Ovary (tissue), 9 donors: ENCODE measurements around the gene ST6GALNAC2. TPM values are rescaled to one million over a fixed set of nuclear protein-coding genes. Genes with fewer than 3 reads are reported as not detected.

ENCODE experiments used
- DNase-seq, 5 donors: peaks; one replicate each; pipeline ENCODE4 v3.0.0-alpha.2; 2019 to 2020
- H3K27ac ChIP-seq, 2 donors: fragments of 200-600 bp; one replicate each; pipeline versions ENCODE4 v1.5.1 to v1.8.0; 2019 to 2022
- H3K27me3 ChIP-seq: fragments of 200-600 bp; one replicate; pipeline ENCODE4 v1.8.0; 2022
- H3K36me3 ChIP-seq: fragments of 200-600 bp; sonication (generic); one replicate; pipeline ENCODE4 v1.5.1; 2019
- H3K4me1 ChIP-seq: one replicate; pipeline ENCODE4 v1.8.1; 2013; ENCODE audit warnings: mild to moderate bottlenecking, moderate library complexity; ENCODE audit not compliant: insufficient read depth
- H3K4me3 ChIP-seq: fragments of 200-600 bp; sonication (generic); one replicate; pipeline ENCODE4 v1.5.1; 2017
- H3K9me3 ChIP-seq, 2 donors: fragments of 200-600 bp in 1 of 2; sonication (generic) in 1 of 2; one replicate each; pipeline versions ENCODE4 v1.5.1 to v1.8.1; 2013 to 2019; ENCODE audit warnings: mild to moderate bottlenecking in 1 of 2, moderate library complexity in 1 of 2
- CTCF ChIP-seq, 3 donors: fragments of 450-650 bp in 2 of 3; fragments of 200-600 bp in 1 of 3; IDR thresholded peaks; one replicate each; pipeline versions ENCODE4 v1.5.1 to v1.8.0; 2016 to 2022; ENCODE audit warnings: antibody characterized with exemption in 3 of 3, mild to moderate bottlenecking in 1 of 3
- EP300 ChIP-seq: sonication (generic); formaldehyde crosslinking; IDR thresholded peaks from one replicate; pipeline ENCODE4 v1.6.1; 2017; ENCODE audit warnings: antibody characterized with exemption
- POLR2A ChIP-seq: fragments of 450-650 bp; IDR thresholded peaks from one replicate; pipeline ENCODE4 v1.6.1; 2017; ENCODE audit warnings: antibody characterized with exemption, mild to moderate bottlenecking, moderate library complexity
- WGBS, 3 donors: extraction: QIAGEN DNeasy Blood & Tissue Kit in 1 of 3; methylation state at CpG; one replicate each; pipeline versions ENCODE4 v1.1.5 to v1.1.7; 2013 to 2017; 5-methylcytosine and 5-hydroxymethylcytosine counted together
- intact Hi-C, 4 donors: fragments of 100-400 bp; cut with DNase I; formaldehyde crosslinking; loops; one replicate each; pipeline versions ENCODE4 v1.11.0 to v1.15.1; 2022 to 2023
- polyA plus RNA-seq, 2 donors: library from polyadenylated mRNA; stranded (reverse); fragments of 200-250 nt in 1 of 2; fragments of 350-450 nt in 1 of 2; fragmentation: Illumina TruSeq in 1 of 2; extraction: RNeasy Lipid Tissue Mini Kit (QIAGEN cat#74804) in 1 of 2; gene quantifications; one replicate each; pipeline ENCODE4 v1.2.3, GENCODE V29; 2013 to 2014
- total RNA-seq, 7 donors: library from RNA; depleted of rRNA in 2 of 7; stranded (reverse); fragments of >200 nt in 2 of 7; fragmentation: NEBNext Ultra II Directional in 3 of 7; extraction: Animal tissue kit (Norgen Biotek cat#: 25700) in 3 of 7; gene quantifications; one replicate each; pipeline versions ENCODE4 v1.1.0 to v1.2.4, GENCODE V29; 2016 to 2023
- donor health status: DM: no; HTN: no; CAD: no; lungs with moderate emphysema.
- donor health status: DM: no; HTN: no; CAD: no.
- donor health status: Bipolar disorder and iron deficiency.
- donor health status: DM: yes; HTN: yes; CAD: no.
- donor health status: DM: no; HTN: no; CAD: no.
- donor health status: DM: yes; HTN: yes; CAD: no.

The ST6GALNAC2 gene
- total and polyA plus RNA-seq, 9 donors: 1.4 to 61.6 (median 4.9) TPM

DNA sequence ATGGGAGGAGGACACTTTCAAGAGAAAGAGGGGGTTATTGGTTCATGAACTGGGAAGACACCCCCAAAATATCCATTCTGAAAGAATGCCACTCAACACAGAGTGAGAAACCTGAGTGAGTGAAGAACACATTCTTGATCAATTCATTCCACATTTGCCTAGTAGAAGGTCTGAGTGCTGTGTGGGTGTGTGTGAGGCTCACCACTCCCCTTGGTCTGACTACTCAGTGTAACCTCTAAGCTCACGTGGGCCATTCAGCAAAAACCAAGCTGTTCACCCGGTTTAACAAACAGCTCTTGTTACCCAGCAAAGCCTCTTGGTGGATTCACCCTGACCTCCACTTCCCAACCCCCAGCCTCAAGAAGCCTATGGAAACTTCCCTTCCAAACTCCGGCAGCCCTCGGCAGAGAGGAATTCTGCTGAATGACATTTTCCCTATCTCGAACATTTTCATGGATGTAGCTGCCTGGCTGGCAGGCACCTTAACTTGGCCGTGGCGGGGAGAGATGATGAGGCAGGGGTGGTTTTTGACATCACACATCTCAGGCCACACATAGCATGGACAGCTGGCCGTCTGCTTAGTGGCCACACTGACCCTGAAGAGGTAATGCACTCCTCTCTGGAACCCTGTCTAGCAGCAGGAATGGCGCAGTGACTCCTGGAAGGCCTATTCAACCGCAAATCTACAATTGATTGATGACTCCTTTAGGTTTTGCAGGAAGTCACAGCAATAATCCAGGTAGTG, 46.3 kb upstream of the ST6GALNAC2 start:
- H3K4me1 ChIP-seq: no peaks in the 10 kb centered on the region
- H3K27me3 ChIP-seq: no peaks in the 10 kb centered on the region
- no peaks in the 10 kb centered on the region for H3K36me3 ChIP-seq
- H3K9me3 ChIP-seq: no peaks in the 10 kb centered on the region
- H3K4me3 ChIP-seq: no peak overlapping the region
- H3K27ac ChIP-seq: no peak overlapping the region
- no peak for DNase-seq
- WGBS, 3 donors: 70 to 83% (median 78%) methylated on average over 10 of the region's 10 CpGs
- intact Hi-C loops: no loop called here
- no peak for TF ChIP-seq CTCF (IDR thresholded peaks at IDR 0.05)
- no peak for TF ChIP-seq POLR2A
- TF ChIP-seq EP300: no peak

DNA sequence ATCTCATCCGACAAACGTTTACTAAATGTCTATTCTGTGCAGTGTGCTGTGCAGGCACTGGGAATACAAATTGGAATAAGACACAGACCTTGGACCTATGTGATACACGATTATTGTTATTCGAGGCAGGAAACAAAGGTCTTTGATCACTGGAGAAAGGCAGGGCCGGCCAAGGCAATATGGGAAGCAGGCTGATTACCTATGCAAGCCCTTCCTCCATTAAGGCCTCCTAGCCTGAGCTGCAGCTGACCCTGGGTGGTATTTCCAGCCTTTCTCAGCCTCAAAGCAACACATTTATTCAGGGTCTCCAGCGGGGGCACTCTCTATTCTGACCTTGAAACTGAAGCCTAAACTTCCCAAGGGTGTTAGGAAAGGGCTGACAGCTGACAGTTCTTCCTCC, 44.5 kb upstream of the ST6GALNAC2 start:
- intact Hi-C loops: no loop called here
- DNase-seq: no peak
- H3K9me3 ChIP-seq: no peaks in the 10 kb centered on the region

GRCh38 chr17:76627510-76627909, 41.9 kb upstream of the ST6GALNAC2 start:
- no peak overlapping the region for H3K4me3 ChIP-seq
- H3K36me3 ChIP-seq: no peaks in the 10 kb centered on the region
- no peaks in the 10 kb centered on the region for H3K4me1 ChIP-seq
- intact Hi-C loops: loop anchor here in 3 of 4 donors (5.0 to 10.0 kb wide), 3 partner anchors 87 to 105 kb away; partner anchors contain the start of gene MXRA7 (in 1 of the 3)
- H3K27me3 ChIP-seq: no peaks in the 10 kb centered on the region
- no peaks in the 10 kb centered on the region for H3K9me3 ChIP-seq
- TF ChIP-seq POLR2A (no peak), CTCF (IDR thresholded peaks at IDR 0.05) (no peak)
- DNase-seq: no peak
- WGBS, 3 donors: 89 to 92% (median 91%) methylated on average over 13 of the region's 13 CpGs
- no peak overlapping the region for H3K27ac ChIP-seq

More for the DNA sequence above, 44.5 kb upstream of the ST6GALNAC2 start:
- TF ChIP-seq CTCF (IDR thresholded peaks at IDR 0.05) (no peak), POLR2A (no peak), EP300 (no peak)
- H3K27ac ChIP-seq: no peak overlapping the region
- no peaks in the 10 kb centered on the region for H3K27me3 ChIP-seq
- WGBS, 3 donors: 52 to 59% (median 55%) methylated on average over 6 of the region's 6 CpGs
- no peaks in the 10 kb centered on the region for H3K4me1 ChIP-seq
- no peak overlapping the region for H3K4me3 ChIP-seq
- no peaks in the 10 kb centered on the region for H3K36me3 ChIP-seq

DNA sequence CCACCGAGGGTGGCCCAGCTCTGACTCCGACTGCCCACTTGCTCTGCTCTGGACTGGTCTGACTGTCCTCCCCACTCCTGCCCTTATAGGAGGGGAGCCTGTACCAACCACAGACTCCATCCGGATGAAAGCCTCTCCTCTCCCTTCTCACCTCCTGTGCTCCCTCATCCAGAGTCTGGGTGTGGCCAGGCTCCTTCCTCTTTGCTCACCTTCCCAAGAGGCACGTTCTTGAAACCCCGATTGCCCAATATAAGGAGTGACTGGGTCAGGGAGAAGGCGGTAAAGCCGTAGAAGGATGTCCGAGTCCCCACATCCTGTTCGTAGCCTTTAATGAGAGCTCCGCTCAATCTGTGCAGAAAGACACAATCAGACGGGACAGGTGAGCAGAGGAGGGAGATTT, 40.8 kb upstream of the ST6GALNAC2 start:
- H3K27me3 ChIP-seq: no peaks in the 10 kb centered on the region
- no peaks in the 10 kb centered on the region for H3K9me3 ChIP-seq
- H3K27ac ChIP-seq: no peak overlapping the region
- H3K4me3 ChIP-seq: no peak overlapping the region
- no peaks in the 10 kb centered on the region for H3K4me1 ChIP-seq
- intact Hi-C loops: loop anchor here in 3 of 4 donors (5.0 to 10.0 kb wide), 3 partner anchors 88 to 104 kb away; partner anchors contain the start of gene MXRA7 (in 1 of the 3)
- WGBS, 3 donors: 80 to 83% (median 83%) methylated on average over 11 of the region's 11 CpGs
- TF ChIP-seq EP300 (no peak), CTCF (IDR thresholded peaks at IDR 0.05) (no peak), POLR2A (no peak)
- no peaks in the 10 kb centered on the region for H3K36me3 ChIP-seq
- DNase-seq: no peak
